KMS-11 (cell line): Measurements from ENCODE around the gene SOX1.

Experiments used
- H2AFZ ChIP-seq: fragments of 200-600 bp; sonication (generic); 2 replicates; pipeline ENCODE4 v1.6.1; 2016; ENCODE audit warnings: antibody characterized with exemption, mixed run types, low read depth
- H3K27ac ChIP-seq: fragments of 200-600 bp; sonication (generic); 2 replicates; pipeline ENCODE4 v1.6.1; 2016; ENCODE audit warnings: mild to moderate bottlenecking, mixed run types
- H3K27me3 ChIP-seq: fragments of 200-600 bp; sonication (generic); 2 replicates; pipeline ENCODE4 v1.6.1; 2017; ENCODE audit warnings: mild to moderate bottlenecking, low read depth, mixed run types, moderate library complexity; ENCODE audit not compliant: insufficient read depth
- H3K36me3 ChIP-seq: fragments of 200-600 bp; sonication (generic); 2 replicates; pipeline ENCODE4 v1.6.1; 2017; ENCODE audit warnings: mild to moderate bottlenecking, mixed run types; ENCODE audit not compliant: insufficient read depth
- H3K4me1 ChIP-seq: fragments of 200-600 bp; sonication (generic); 2 replicates; pipeline ENCODE4 v1.6.1; 2016; ENCODE audit warnings: mild to moderate bottlenecking, low read depth, mixed run types; ENCODE audit not compliant: poor library complexity, severe bottlenecking
- H3K4me2 ChIP-seq: fragments of 200-600 bp; sonication (generic); 2 replicates; pipeline ENCODE4 v1.7.0; 2016; ENCODE audit warnings: mild to moderate bottlenecking, mixed run types
- H3K4me3 ChIP-seq: fragments of 200-600 bp; sonication (generic); IDR thresholded peaks from 2 replicates; pipeline ENCODE4 v1.6.1; 2017; ENCODE audit warnings: low read depth, low read length, mixed read lengths; ENCODE audit not compliant: insufficient read depth
- H3K79me2 ChIP-seq: fragments of 200-600 bp; sonication (generic); 2 replicates; pipeline ENCODE4 v1.6.1; 2016; ENCODE audit warnings: low read depth, mixed run types; ENCODE audit not compliant: insufficient read depth
- H3K9ac ChIP-seq: fragments of 200-600 bp; sonication (generic); 2 replicates; pipeline ENCODE4 v1.6.1; 2016; ENCODE audit warnings: mild to moderate bottlenecking, mixed run types
- H4K20me1 ChIP-seq: fragments of 200-600 bp; sonication (generic); 2 replicates; pipeline ENCODE4 v1.6.1; 2016; ENCODE audit warnings: mild to moderate bottlenecking, mixed run types; ENCODE audit not compliant: insufficient read depth
- CTCF ChIP-seq: fragments of 200-600 bp; sonication (generic); conservative IDR thresholded peaks from 2 replicates; pipeline ENCODE4 v1.6.1; 2017; ENCODE audit warnings: low read depth, mild to moderate bottlenecking, antibody characterized with exemption, low read length, moderate library complexity, mixed read lengths

SOX1 gene

GRCh38 chr13:112096959-112097358 is 30.0 kb downstream of the SOX1 start:
- Histone ChIP-seq H3K27ac (no peak overlapping the region), H3K79me2 (no peaks in the 10 kb centered on the region), H3K36me3 (no peaks in the 10 kb centered on the region), H3K9ac (no peak overlapping the region), H3K4me3 (no peak overlapping the region), H4K20me1 (no peaks in the 10 kb centered on the region), H3K27me3 (no peaks in the 10 kb centered on the region), H2AFZ (no peak overlapping the region), H3K4me1 (no peaks in the 10 kb centered on the region), H3K4me2 (no peak overlapping the region)
- TF ChIP-seq CTCF, result no peak

- Histone ChIP-seq H3K27ac (no peak overlapping the region), H4K20me1 (no peaks in the 10 kb centered on the region), H3K4me3 (no peak overlapping the region), H3K27me3 (no peaks in the 10 kb centered on the region), H3K4me2 (no peak overlapping the region), H3K36me3 (no peaks in the 10 kb centered on the region), H3K9ac (no peak overlapping the region), H3K4me1 (no peaks in the 10 kb centered on the region), H2AFZ (no peak overlapping the region), H3K79me2 (no peaks in the 10 kb centered on the region)
- no peak for TF ChIP-seq CTCF
Observed at GRCh38 chr13:112097770-112098169, 30.8 kb downstream of the SOX1 start.

GRCh38 chr13:112098699-112099098 is 31.8 kb downstream of the SOX1 start:
- no peak overlapping the region for H3K27ac ChIP-seq
- no peak overlapping the region for H3K9ac ChIP-seq
- H3K36me3 ChIP-seq, result no peaks in the 10 kb centered on the region
- no peak overlapping the region for H3K4me3 ChIP-seq
- H3K27me3 ChIP-seq, result no peaks in the 10 kb centered on the region
- TF ChIP-seq CTCF, result no peak
- H4K20me1 ChIP-seq, result no peaks in the 10 kb centered on the region
- H3K4me2 ChIP-seq, result no peak overlapping the region
- no peak overlapping the region for H2AFZ ChIP-seq
- no peaks in the 10 kb centered on the region for H3K79me2 ChIP-seq
- no peaks in the 10 kb centered on the region for H3K4me1 ChIP-seq

- H3K27ac ChIP-seq, result no peak overlapping the region
- no peaks in the 10 kb centered on the region for H4K20me1 ChIP-seq
- no peaks in the 10 kb centered on the region for H3K36me3 ChIP-seq
- no peaks in the 10 kb centered on the region for H3K27me3 ChIP-seq
- H3K4me1 ChIP-seq, result no peaks in the 10 kb centered on the region
- no peak for TF ChIP-seq CTCF
- H3K4me3 ChIP-seq, result no peak overlapping the region
- no peaks in the 10 kb centered on the region for H3K79me2 ChIP-seq
- H3K4me2 ChIP-seq, result no peak overlapping the region
- H2AFZ ChIP-seq, result no peak overlapping the region
- H3K9ac ChIP-seq, result no peak overlapping the region
Observed at GRCh38 chr13:112101360-112101930, 34.5 kb downstream of the SOX1 start.
